ENCODE measurements around the gene PRDX4.
"Not testable (repeated sequence)": the region's sequence is repeated elsewhere in the genome, so short reads cannot be mapped to it uniquely, and the experiment has no call there.

PRDX4 gene

GRCh38 chrX:23673108-23673507, 5.8 kb downstream of the PRDX4 start:
- intact Hi-C loops (cut with DNase I; ENCODE audit: low total_unique reads): loop anchor here (5.0 kb wide), 1 partner anchor 1484 kb away; no protein-coding TSS in a partner anchor
- Histone ChIP-seq H3K4me1 (peaks cover 0 to 5% (median 0%) of the 10 kb centered on the region in 4 donors), H3K27me3 (no peaks in the 10 kb centered on the region), H3K9me3 (no peaks in the 10 kb centered on the region), H3K36me3 (peaks cover 0 to 14% (median 4%) of the 10 kb centered on the region in 3 donors), H3K27ac (no peak overlapping the region), H3K4me3 (no peak overlapping the region)
- DNase-seq: no peak
- TF ChIP-seq, protein P1, sequence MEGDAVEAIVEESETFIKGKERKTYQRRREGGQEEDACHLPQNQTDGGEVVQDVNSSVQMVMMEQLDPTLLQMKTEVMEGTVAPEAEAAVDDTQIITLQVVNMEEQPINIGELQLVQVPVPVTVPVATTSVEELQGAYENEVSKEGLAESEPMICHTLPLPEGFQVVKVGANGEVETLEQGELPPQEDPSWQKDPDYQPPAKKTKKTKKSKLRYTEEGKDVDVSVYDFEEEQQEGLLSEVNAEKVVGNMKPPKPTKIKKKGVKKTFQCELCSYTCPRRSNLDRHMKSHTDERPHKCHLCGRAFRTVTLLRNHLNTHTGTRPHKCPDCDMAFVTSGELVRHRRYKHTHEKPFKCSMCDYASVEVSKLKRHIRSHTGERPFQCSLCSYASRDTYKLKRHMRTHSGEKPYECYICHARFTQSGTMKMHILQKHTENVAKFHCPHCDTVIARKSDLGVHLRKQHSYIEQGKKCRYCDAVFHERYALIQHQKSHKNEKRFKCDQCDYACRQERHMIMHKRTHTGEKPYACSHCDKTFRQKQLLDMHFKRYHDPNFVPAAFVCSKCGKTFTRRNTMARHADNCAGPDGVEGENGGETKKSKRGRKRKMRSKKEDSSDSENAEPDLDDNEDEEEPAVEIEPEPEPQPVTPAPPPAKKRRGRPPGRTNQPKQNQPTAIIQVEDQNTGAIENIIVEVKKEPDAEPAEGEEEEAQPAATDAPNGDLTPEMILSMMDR (IDR thresholded peaks at IDR 0.05): no peak

- H3K36me3 ChIP-seq: peaks cover 0 to 14% (median 4%) of the 10 kb centered on the region in 3 donors
- H3K4me1 ChIP-seq; H3K4me3 ChIP-seq; intact Hi-C loops (cut with DNase I; ENCODE audit: low total_unique reads); H3K27ac ChIP-seq; H3K9me3 ChIP-seq; H3K27me3 ChIP-seq; DNase-seq: not testable (repeated sequence)
Observed at GRCh38 chrX:23676486-23676885, 9.2 kb downstream of the PRDX4 start.

DNA sequence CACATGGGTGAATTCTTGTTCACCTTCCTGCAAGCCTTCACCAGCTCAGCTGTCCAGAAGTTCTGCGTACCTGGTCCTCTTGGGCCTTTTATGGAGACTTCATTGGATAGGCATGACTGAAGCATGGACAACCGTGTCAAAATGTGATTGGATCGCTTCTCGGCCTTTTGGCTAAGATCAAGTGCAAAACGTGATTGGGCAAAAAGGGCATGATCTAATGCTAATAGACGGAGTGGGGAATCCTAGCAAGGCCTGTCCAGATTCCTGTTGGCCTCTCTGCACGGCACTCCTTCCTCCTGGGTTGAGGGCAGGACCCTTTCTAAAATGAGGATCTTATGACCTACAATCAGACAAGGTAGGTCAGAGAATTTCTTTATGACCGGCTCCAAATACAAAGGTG, 24.9 kb downstream of the PRDX4 start:
- no peak for DNase-seq

DNA sequence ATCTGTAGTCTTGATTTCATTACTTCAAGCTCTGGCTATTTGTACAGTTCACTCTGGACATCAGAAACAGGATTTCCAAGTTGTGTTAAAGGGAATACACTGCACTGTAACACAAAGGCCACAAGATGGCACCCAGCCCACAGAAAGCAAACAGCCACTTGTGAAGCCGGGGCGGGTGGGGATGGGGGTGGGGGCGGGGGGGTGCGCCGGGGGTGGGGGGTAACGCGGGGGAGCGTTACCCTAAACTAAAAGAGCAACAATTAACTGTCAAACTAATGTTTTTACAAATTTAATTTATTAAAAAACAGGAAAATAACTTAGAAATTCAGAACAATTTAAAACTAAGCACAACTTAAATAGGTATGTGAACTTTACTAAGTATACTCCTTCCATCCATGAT, 27.3 kb downstream of the PRDX4 start:
- TF ChIP-seq, protein P1 (IDR thresholded peaks at IDR 0.05): peak; percentile 34 to 39
- no peaks in the 10 kb centered on the region for H3K4me1 ChIP-seq
- no peak overlapping the region for H3K27ac ChIP-seq
- H3K36me3 ChIP-seq: no peaks in the 10 kb centered on the region
- intact Hi-C loops (cut with DNase I; ENCODE audit: low total_unique reads): loop anchor here (5.0 kb wide), 1 partner anchor 208 kb away; no protein-coding TSS in a partner anchor
- H3K9me3 ChIP-seq: no peaks in the 10 kb centered on the region
- H3K4me3 ChIP-seq: no peak overlapping the region
- DNase-seq: peak in 1 of 2 donors; percentile 48
- no peaks in the 10 kb centered on the region for H3K27me3 ChIP-seq

More for the DNA sequence above, 24.9 kb downstream of the PRDX4 start:
- no peak overlapping the region for H3K27ac ChIP-seq
- H3K4me3 ChIP-seq: no peak overlapping the region
- H3K27me3 ChIP-seq: no peaks in the 10 kb centered on the region
- H3K4me1 ChIP-seq: no peaks in the 10 kb centered on the region
- no peaks in the 10 kb centered on the region for H3K36me3 ChIP-seq
- no peaks in the 10 kb centered on the region for H3K9me3 ChIP-seq
- intact Hi-C loops (cut with DNase I; ENCODE audit: low total_unique reads): loop anchor here (5.0 kb wide), 1 partner anchor 210 kb away; no protein-coding TSS in a partner anchor
- TF ChIP-seq, protein P1 (IDR thresholded peaks at IDR 0.05): no peak

DNA sequence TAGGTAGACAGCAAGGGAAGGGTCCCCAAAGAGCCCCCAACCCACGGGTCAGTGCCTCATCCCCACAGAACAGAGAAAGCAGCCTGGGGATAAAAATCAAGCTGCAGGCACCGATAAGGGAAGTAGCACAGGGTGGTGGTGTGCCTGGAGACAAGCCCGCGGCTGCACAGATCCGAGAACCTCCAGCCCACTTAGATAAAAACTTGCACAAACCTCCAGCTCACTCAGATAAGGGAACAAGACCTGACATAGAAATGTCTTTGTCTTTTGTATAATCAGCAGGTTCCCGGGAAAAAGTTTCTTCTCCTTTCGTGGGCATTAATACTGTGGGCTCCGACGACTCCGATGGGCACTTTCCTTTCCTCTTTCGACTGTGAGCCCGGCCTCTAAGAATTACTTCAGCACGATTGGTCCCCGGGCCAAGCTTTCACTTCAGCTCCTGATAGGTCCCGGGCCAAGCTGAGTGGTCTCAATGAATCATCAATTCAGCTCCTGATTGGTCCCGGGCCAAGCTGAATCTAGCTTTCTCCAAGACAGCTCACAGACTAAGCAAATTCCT, 32.4 kb downstream of the PRDX4 start:
- no peak overlapping the region for H3K4me3 ChIP-seq
- peaks cover 5 to 27% (median 16%) of the 10 kb centered on the region in 3 donors for H3K36me3 ChIP-seq
- H3K9me3 ChIP-seq: no peaks in the 10 kb centered on the region
- no peak overlapping the region for H3K27ac ChIP-seq
- intact Hi-C loops (cut with DNase I; ENCODE audit: low total_unique reads): no loop called here
- peak in 1 of 2 donors; percentile 22 for DNase-seq
- no peaks in the 10 kb centered on the region for H3K27me3 ChIP-seq
- H3K4me1 ChIP-seq: no peaks in the 10 kb centered on the region
- TF ChIP-seq, protein P1 (IDR thresholded peaks at IDR 0.05): no peak

DNA sequence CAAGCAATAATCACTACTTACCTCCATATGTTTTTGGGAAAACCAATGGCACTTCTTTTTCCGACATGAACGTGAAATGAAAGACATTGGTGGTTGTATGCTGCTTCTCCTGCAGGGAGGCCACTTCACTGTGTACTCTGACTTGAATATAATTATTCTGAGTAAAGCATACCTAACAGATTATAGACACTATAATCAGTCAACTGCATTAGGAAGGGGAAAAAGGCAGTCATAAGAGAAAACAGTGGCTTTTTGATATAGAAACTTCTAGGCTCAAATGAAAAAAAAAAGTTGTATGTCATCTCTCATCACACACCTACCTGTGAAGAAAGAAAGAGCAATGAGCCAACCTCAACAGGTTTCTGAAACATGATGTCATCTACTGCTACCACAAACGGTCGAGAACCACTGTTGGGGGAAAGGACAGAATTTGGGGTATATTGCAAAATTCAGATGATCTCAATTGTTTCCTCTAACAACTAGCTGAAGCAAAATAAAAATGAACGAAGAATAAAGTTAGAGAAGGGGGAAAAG, 37.4 kb downstream of the PRDX4 start:
- Histone ChIP-seq H3K36me3 (peaks cover 11 to 59% (median 37%) of the 10 kb centered on the region in 3 donors), H3K4me1 (no peaks in the 10 kb centered on the region), H3K4me3 (no peak overlapping the region), H3K27me3 (no peaks in the 10 kb centered on the region), H3K27ac (no peak overlapping the region), H3K9me3 (no peaks in the 10 kb centered on the region)
- TF ChIP-seq, protein P1 (IDR thresholded peaks at IDR 0.05): no peak
- DNase-seq: no peak
- intact Hi-C loops (cut with DNase I; ENCODE audit: low total_unique reads): no loop called here

Data from tibial artery (tissue), 4 donors.